Measurements from ENCODE around the gene GOLGA6L7. TPM values are rescaled to one million over a fixed set of nuclear protein-coding genes. Genes with fewer than 3 reads are reported as not detected.

Gene GOLGA6L7
- total and polyA plus RNA-seq, 7 experiments from 2014 or later: not detected

GRCh38 chr15:28889346-28889745 lies 40.9 kb upstream of the GOLGA6L7 start:
- DNase-seq (no peak), ATAC-seq (no peak)
- ChIA-PET POLR2A (interaction anchor here (1.5 to 1.8 kb wide), 2 partner anchors 11 to 22 kb away, joined by 4 to 5 read pairs; no protein-coding TSS in a partner anchor), CTCF (no interaction called here)
- Histone ChIP-seq H3K27me3 (ENCODE audit: control insufficient read depth in 2 of 2, insufficient read depth in 2 of 2, low read length in 2 of 2) (no peaks in the 10 kb centered on the region), H3K9me3 (ENCODE audit: control insufficient read depth in 2 of 3, low read length in 3 of 3) (no peaks in the 10 kb centered on the region), H3K27ac (ENCODE audit: low read depth, low read length) (peak overlapping the region; percentile 79), H3K4me1 (ENCODE audit: control insufficient read depth in 2 of 2, insufficient read depth in 2 of 2, low read length in 2 of 2) (peaks cover 18 to 63% of the 10 kb centered on the region in 2 donors), H3K4me3 (ENCODE audit: low read length) (no peak overlapping the region), H3K36me3 (ENCODE audit: control insufficient read depth in 2 of 3, insufficient read depth in 3 of 3, low read length in 3 of 3) (peaks cover 0 to 5% (median 0%) of the 10 kb centered on the region in 3 experiments)
- Mint-ChIP-seq H3K4me3 (peak overlapping the region; percentile 28 to 92 (median 84)), H3K36me3 (peaks cover 0 to 7% (median 4%) of the 10 kb centered on the region in 5 donors), H3K27me3 (peaks cover 0 to 33% (median 0%) of the 10 kb centered on the region in 5 donors), H3K4me1 (peaks cover 46 to 80% (median 65%) of the 10 kb centered on the region in 7 donors), H3K27ac (peak overlapping the region; percentile 89 to 100 (median 98)), H3K9me3 (no peaks in the 10 kb centered on the region)
- intact Hi-C loops (cut with micrococcal nuclease): loop anchor here in 1 of 2 donors (10.0 kb wide), 1 partner anchor 375 kb away; the partner anchor contains the start of gene NSMCE3

GRCh38 chr15:28888900-28889299 lies 40.5 kb upstream of the GOLGA6L7 start:
- Mint-ChIP-seq H3K4me1 (peaks cover 46 to 75% (median 61%) of the 10 kb centered on the region in 7 donors), H3K4me3 (peak overlapping the region in 9 of 10 donors; percentile 39 to 93 (median 90)), H3K27me3 (peaks cover 0 to 36% (median 0%) of the 10 kb centered on the region in 5 donors), H3K36me3 (peaks cover 0 to 6% (median 4%) of the 10 kb centered on the region in 5 donors), H3K27ac (peak overlapping the region; percentile 7 to 100 (median 98)), H3K9me3 (no peaks in the 10 kb centered on the region)
- ChIA-PET CTCF (no interaction called here), POLR2A (interaction anchor here (1.5 to 2.1 kb wide), 4 partner anchors 22 to 381 kb away, joined by 3 to 6 read pairs (median 4); no protein-coding TSS in a partner anchor)
- H3K36me3 ChIP-seq (ENCODE audit: control insufficient read depth in 2 of 3, insufficient read depth in 3 of 3, low read length in 3 of 3): peaks cover 0 to 5% (median 0%) of the 10 kb centered on the region in 3 experiments
- peak overlapping the region; percentile 79 for H3K27ac ChIP-seq (ENCODE audit: low read depth, low read length)
- H3K4me3 ChIP-seq (ENCODE audit: low read length): no peak overlapping the region
- ATAC-seq (no peak), DNase-seq (no peak)
- H3K9me3 ChIP-seq (ENCODE audit: control insufficient read depth in 2 of 3, low read length in 3 of 3): no peaks in the 10 kb centered on the region
- H3K27me3 ChIP-seq (ENCODE audit: control insufficient read depth in 2 of 2, insufficient read depth in 2 of 2, low read length in 2 of 2): no peaks in the 10 kb centered on the region
- H3K4me1 ChIP-seq (ENCODE audit: control insufficient read depth in 2 of 2, insufficient read depth in 2 of 2, low read length in 2 of 2): peaks cover 18 to 60% of the 10 kb centered on the region in 2 donors
- intact Hi-C loops (cut with micrococcal nuclease): loop anchor here in 1 of 2 donors (10.0 kb wide), 1 partner anchor 376 kb away; the partner anchor contains the start of gene NSMCE3

DNA sequence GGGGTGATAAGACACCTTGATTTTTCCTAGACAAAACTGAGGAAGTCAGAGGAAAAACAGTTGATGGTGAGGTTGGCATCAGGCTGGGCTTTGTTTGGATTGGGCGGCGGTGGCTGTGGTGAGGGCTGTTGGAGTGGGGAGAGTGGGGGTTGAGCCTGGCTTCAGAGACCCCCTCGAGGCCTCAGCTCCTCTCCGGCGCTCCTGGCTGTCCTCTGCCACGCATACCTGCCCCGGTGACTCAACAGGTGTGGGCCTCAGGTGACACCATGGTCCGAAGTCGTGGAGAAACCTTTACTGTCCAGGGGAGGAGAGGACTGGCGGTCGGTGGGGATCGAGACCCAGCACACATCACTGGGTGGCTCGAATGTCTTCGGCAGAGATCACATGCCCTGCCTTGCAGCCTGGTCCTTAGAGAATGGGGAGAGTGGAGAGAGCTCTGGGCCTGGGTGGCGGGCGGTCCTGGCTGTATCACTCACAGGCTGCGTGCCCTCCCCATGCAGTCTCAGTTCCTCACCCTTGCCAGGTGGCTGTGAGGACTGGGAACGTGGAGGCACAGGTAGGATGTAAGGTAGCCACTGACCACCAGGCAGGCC lies 40.0 kb upstream of the GOLGA6L7 start:
- H3K27ac ChIP-seq (ENCODE audit: low read depth, low read length): peak overlapping the region; percentile 79
- peak overlapping the region in 9 of 10 donors; percentile 82 to 94 (median 92) for H3K4me3 Mint-ChIP-seq
- intact Hi-C loops (cut with micrococcal nuclease): loop anchor here in 1 of 2 donors (10.0 kb wide), 1 partner anchor 376 kb away; the partner anchor contains the start of gene NSMCE3

GRCh38 chr15:28887339-28888174 lies 39.1 kb upstream of the GOLGA6L7 start:
- H3K4me1 ChIP-seq (ENCODE audit: control insufficient read depth in 2 of 2, insufficient read depth in 2 of 2, low read length in 2 of 2): peaks cover 18 to 52% of the 10 kb centered on the region in 2 donors
- intact Hi-C loops (cut with micrococcal nuclease): loop anchor here in 1 of 2 donors (10.0 kb wide), 1 partner anchor 377 kb away; the partner anchor contains the start of gene NSMCE3

More for the DNA sequence above, 40.0 kb upstream of the GOLGA6L7 start:
- H3K9me3 Mint-ChIP-seq: no peaks in the 10 kb centered on the region
- Histone ChIP-seq H3K4me3 (ENCODE audit: low read length) (no peak overlapping the region), H3K4me1 (ENCODE audit: control insufficient read depth in 2 of 2, insufficient read depth in 2 of 2, low read length in 2 of 2) (peaks cover 18 to 55% of the 10 kb centered on the region in 2 donors), H3K9me3 (ENCODE audit: control insufficient read depth in 2 of 3, low read length in 3 of 3) (no peaks in the 10 kb centered on the region), H3K27me3 (ENCODE audit: control insufficient read depth in 2 of 2, insufficient read depth in 2 of 2, low read length in 2 of 2) (no peaks in the 10 kb centered on the region), H3K36me3 (ENCODE audit: control insufficient read depth in 2 of 3, insufficient read depth in 3 of 3, low read length in 3 of 3) (peaks cover 0 to 5% (median 0%) of the 10 kb centered on the region in 3 experiments)
- no peak for DNase-seq
- H3K27me3 Mint-ChIP-seq: peaks cover 0 to 37% (median 0%) of the 10 kb centered on the region in 5 donors
- ChIA-PET POLR2A (interaction anchor here (0.9 to 2.3 kb wide), 9 partner anchors 10 to 382 kb away, joined by 3 to 7 read pairs (median 4); no protein-coding TSS in a partner anchor), CTCF (interaction anchor here (1.1 to 1.5 kb wide), 2 partner anchors 50 to 87 kb away, joined by 3 to 4 read pairs; no protein-coding TSS in a partner anchor)
- peak overlapping the region; percentile 7 to 100 (median 98) for H3K27ac Mint-ChIP-seq
- peaks cover 46 to 70% (median 56%) of the 10 kb centered on the region in 7 donors for H3K4me1 Mint-ChIP-seq
- no peak for ATAC-seq
- H3K36me3 Mint-ChIP-seq: peaks cover 0 to 4% (median under 1%) of the 10 kb centered on the region in 5 donors

DNA sequence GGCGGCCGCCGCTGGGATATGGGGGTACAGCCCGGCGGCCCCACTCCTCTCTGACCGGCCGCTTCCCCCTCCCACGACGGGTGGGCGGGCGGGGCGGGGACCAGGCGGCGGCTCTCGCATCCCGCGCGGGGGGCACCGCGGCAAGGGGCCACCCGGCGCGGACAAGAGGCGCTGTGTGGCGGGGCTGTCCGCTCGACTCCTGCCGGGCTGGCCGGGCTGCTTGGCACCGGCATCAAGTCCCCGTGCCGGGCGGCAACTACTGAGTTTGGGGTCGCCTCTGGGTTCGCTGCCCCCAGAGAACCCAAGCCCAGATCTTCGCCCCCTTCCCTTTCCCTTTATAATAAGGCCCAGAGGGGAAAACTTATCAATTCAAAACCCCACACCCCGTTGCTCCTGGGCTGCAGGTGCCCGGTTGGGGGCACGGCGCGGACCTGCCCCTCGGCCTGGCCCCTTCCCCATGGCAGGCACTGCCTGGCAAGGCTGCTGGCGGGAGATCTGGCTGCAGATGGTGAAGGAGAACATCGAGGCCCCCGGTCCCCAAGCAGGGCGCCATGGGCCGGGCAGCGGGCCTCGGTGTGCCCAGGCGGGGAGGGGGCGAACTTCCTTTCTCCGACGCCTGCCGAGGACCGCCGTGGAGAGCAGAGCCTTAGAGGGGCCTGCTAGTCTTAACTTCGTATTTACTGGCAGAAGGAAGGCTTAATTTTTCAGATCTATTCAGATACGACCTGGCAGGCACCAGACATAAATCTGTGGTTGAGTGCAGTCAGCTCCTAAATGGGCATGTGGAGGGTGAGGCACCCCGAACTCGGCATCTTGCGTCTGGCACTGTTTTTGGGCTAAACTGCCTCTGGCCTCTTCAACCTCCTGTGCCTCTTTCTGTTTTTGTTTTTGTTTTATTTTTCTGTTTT lies 38.2 kb upstream of the GOLGA6L7 start:
- intact Hi-C loops (cut with micrococcal nuclease): loop anchor here in 1 of 2 donors (10.0 kb wide), 1 partner anchor 378 kb away; the partner anchor contains the start of gene NSMCE3
- peaks cover 0 to 5% (median 0%) of the 10 kb centered on the region in 3 experiments for H3K36me3 ChIP-seq (ENCODE audit: control insufficient read depth in 2 of 3, insufficient read depth in 3 of 3, low read length in 3 of 3)
- ATAC-seq: no peak
- H3K27me3 ChIP-seq (ENCODE audit: control insufficient read depth in 2 of 2, insufficient read depth in 2 of 2, low read length in 2 of 2): no peaks in the 10 kb centered on the region
- Mint-ChIP-seq H3K36me3 (peaks cover 0 to 4% (median 0%) of the 10 kb centered on the region in 5 donors), H3K4me1 (peaks cover 38 to 53% (median 46%) of the 10 kb centered on the region in 7 donors), H3K9me3 (no peaks in the 10 kb centered on the region), H3K4me3 (peak overlapping the region; percentile 71 to 94 (median 92)), H3K27me3 (peaks cover 0 to 42% (median 0%) of the 10 kb centered on the region in 5 donors), H3K27ac (peak overlapping the region; percentile 42 to 100 (median 98))
- H3K4me3 ChIP-seq (ENCODE audit: low read length): peak overlapping the region; percentile 65
- H3K4me1 ChIP-seq (ENCODE audit: control insufficient read depth in 2 of 2, insufficient read depth in 2 of 2, low read length in 2 of 2): peaks cover 18 to 51% of the 10 kb centered on the region in 2 donors
- ChIA-PET CTCF (interaction anchor here (0.9 to 1.7 kb wide), 3 partner anchors 85 to 89 kb away, joined by 3 to 7 read pairs (median 6); no protein-coding TSS in a partner anchor), POLR2A (interaction anchor here (0.9 to 4.2 kb wide), 8 partner anchors 11 to 88 kb away, joined by 3 to 21 read pairs (median 4); no protein-coding TSS in a partner anchor)
- DNase-seq: peak in 6 of 9 donors; percentile 28 to 39 (median 36)
- peak overlapping the region; percentile 79 for H3K27ac ChIP-seq (ENCODE audit: low read depth, low read length)
- no peaks in the 10 kb centered on the region for H3K9me3 ChIP-seq (ENCODE audit: control insufficient read depth in 2 of 3, low read length in 3 of 3)

More at GRCh38 chr15:28887339-28888174, 39.1 kb upstream of the GOLGA6L7 start:
- H3K27ac ChIP-seq (ENCODE audit: low read depth, low read length): peak overlapping the region; percentile 79
- H3K27me3 ChIP-seq (ENCODE audit: control insufficient read depth in 2 of 2, insufficient read depth in 2 of 2, low read length in 2 of 2): no peaks in the 10 kb centered on the region
- POLR2A ChIA-PET: interaction anchor here (0.9 to 4.2 kb wide), 11 partner anchors 9 to 383 kb away, joined by 3 to 21 read pairs (median 4); no protein-coding TSS in a partner anchor
- no peaks in the 10 kb centered on the region for H3K9me3 ChIP-seq (ENCODE audit: control insufficient read depth in 2 of 3, low read length in 3 of 3)
- H3K4me3 ChIP-seq (ENCODE audit: low read length): peak overlapping the region; percentile 65
- Mint-ChIP-seq H3K27me3 (peaks cover 0 to 42% (median 0%) of the 10 kb centered on the region in 5 donors), H3K27ac (peak overlapping the region; percentile 14 to 100 (median 98)), H3K36me3 (peaks cover 0 to 4% (median 0%) of the 10 kb centered on the region in 5 donors), H3K4me1 (peaks cover 40 to 62% (median 49%) of the 10 kb centered on the region in 7 donors), H3K4me3 (peak overlapping the region; percentile 71 to 94 (median 92)), H3K9me3 (no peaks in the 10 kb centered on the region)
- DNase-seq (no peak), ATAC-seq (no peak)
- CTCF ChIA-PET: interaction anchor here (1.1 to 1.7 kb wide), 3 partner anchors 51 to 88 kb away, joined by 3 to 7 read pairs (median 4); no protein-coding TSS in a partner anchor
- peaks cover 0 to 5% (median 0%) of the 10 kb centered on the region in 3 experiments for H3K36me3 ChIP-seq (ENCODE audit: control insufficient read depth in 2 of 3, insufficient read depth in 3 of 3, low read length in 3 of 3)

All from naive thymus-derived CD4-positive, alpha-beta T cell (primary cell).